ENCODE measurements around the gene SYNJ1. TPM values are rescaled to one million over a fixed set of nuclear protein-coding genes. Genes with fewer than 3 reads are reported as not detected.

SYNJ1 gene
- total and polyA plus RNA-seq, 10 of the 15 experiments (the other 5 are each of a cell fraction or from before 2014, with no cell fraction given) = 1.2 to 7.0 (median 3.5) TPM

DNA sequence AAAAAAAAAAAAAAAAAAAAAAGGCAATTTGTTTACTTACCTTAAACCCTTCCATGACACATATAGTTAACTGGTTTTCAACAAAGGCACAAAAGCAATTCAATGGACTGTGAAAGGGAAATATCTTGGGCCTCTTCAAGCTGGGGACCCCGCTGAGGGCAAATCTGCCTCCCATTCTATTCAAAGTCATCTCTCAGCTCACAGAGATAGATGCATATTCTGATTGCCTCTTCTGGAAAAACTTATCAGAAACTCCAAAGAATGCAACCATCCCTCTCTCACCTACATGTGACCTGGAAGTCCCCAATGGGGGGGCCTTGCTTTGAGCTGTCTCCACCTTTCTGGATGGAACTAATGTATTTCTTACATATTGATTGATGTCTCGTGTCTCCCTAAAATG is 12.1 kb upstream of the SYNJ1 start:
- in situ Hi-C loops (cut with MboI) = no loop called here
- H2AFZ ChIP-seq (ENCODE audit: control insufficient read depth, low read depth, low read length) = no peak overlapping the region
- no peak for ATAC-seq
- no peaks in the 10 kb centered on the region for H3K4me1 ChIP-seq (ENCODE audit: control insufficient read depth, insufficient read depth, low read length)
- TF ChIP-seq STAT1 (conservative IDR thresholded peaks at IDR 0.05) (no peak), ZNF384 (IDR thresholded peaks at IDR 0.05; ENCODE audit: borderline replicate concordance, low read depth, low read length) (no peak), ZNF622 (IDR thresholded peaks at IDR 0.05) (no peak), SUPT20H (IDR thresholded peaks at IDR 0.05; ENCODE audit: borderline replicate concordance, control insufficient read depth, low read depth, low read length) (no peak), KAT2A (conservative IDR thresholded peaks at IDR 0.05; ENCODE audit: control insufficient read depth, low read depth, low read length) (no peak), CBX5 (IDR thresholded peaks at IDR 0.05; ENCODE audit: low read depth) (no peak), TCF7 (IDR thresholded peaks at IDR 0.05; ENCODE audit: borderline replicate concordance) (no peak), NR2C2 (IDR thresholded peaks at IDR 0.05; ENCODE audit: borderline replicate concordance, control insufficient read depth, insufficient read length, low read depth) (no peak), HDAC2 (IDR thresholded peaks at IDR 0.05) (no peak), IKZF2 (IDR thresholded peaks at IDR 0.05) (no peak)
- TF ChIP-seq, protein P1, sequence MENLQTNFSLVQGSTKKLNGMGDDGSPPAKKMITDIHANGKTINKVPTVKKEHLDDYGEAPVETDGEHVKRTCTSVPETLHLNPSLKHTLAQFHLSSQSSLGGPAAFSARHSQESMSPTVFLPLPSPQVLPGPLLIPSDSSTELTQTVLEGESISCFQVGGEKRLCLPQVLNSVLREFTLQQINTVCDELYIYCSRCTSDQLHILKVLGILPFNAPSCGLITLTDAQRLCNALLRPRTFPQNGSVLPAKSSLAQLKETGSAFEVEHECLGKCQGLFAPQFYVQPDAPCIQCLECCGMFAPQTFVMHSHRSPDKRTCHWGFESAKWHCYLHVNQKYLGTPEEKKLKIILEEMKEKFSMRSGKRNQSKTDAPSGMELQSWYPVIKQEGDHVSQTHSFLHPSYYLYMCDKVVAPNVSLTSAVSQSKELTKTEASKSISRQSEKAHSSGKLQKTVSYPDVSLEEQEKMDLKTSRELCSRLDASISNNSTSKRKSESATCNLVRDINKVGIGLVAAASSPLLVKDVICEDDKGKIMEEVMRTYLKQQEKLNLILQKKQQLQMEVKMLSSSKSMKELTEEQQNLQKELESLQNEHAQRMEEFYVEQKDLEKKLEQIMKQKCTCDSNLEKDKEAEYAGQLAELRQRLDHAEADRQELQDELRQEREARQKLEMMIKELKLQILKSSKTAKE (IDR thresholded peaks at IDR 0.05; ENCODE audit: low read depth, poor library complexity, severe bottlenecking) = no peak
- TF ChIP-seq, protein P2, sequence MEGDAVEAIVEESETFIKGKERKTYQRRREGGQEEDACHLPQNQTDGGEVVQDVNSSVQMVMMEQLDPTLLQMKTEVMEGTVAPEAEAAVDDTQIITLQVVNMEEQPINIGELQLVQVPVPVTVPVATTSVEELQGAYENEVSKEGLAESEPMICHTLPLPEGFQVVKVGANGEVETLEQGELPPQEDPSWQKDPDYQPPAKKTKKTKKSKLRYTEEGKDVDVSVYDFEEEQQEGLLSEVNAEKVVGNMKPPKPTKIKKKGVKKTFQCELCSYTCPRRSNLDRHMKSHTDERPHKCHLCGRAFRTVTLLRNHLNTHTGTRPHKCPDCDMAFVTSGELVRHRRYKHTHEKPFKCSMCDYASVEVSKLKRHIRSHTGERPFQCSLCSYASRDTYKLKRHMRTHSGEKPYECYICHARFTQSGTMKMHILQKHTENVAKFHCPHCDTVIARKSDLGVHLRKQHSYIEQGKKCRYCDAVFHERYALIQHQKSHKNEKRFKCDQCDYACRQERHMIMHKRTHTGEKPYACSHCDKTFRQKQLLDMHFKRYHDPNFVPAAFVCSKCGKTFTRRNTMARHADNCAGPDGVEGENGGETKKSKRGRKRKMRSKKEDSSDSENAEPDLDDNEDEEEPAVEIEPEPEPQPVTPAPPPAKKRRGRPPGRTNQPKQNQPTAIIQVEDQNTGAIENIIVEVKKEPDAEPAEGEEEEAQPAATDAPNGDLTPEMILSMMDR (IDR thresholded peaks at IDR 0.05 in 2 of 3, conservative IDR thresholded peaks at IDR 0.05 in 1 of 3; ENCODE audit: control insufficient read depth in 2 of 3, extremely low read depth in 1 of 3, insufficient read depth in 1 of 3, low read depth in 3 of 3, low read length in 3 of 3) = no peak
- TF ChIP-seq, protein P3, sequence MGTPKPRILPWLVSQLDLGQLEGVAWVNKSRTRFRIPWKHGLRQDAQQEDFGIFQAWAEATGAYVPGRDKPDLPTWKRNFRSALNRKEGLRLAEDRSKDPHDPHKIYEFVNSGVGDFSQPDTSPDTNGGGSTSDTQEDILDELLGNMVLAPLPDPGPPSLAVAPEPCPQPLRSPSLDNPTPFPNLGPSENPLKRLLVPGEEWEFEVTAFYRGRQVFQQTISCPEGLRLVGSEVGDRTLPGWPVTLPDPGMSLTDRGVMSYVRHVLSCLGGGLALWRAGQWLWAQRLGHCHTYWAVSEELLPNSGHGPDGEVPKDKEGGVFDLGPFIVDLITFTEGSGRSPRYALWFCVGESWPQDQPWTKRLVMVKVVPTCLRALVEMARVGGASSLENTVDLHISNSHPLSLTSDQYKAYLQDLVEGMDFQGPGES (IDR thresholded peaks at IDR 0.05) = no peak
- TF ChIP-seq, protein P4, sequence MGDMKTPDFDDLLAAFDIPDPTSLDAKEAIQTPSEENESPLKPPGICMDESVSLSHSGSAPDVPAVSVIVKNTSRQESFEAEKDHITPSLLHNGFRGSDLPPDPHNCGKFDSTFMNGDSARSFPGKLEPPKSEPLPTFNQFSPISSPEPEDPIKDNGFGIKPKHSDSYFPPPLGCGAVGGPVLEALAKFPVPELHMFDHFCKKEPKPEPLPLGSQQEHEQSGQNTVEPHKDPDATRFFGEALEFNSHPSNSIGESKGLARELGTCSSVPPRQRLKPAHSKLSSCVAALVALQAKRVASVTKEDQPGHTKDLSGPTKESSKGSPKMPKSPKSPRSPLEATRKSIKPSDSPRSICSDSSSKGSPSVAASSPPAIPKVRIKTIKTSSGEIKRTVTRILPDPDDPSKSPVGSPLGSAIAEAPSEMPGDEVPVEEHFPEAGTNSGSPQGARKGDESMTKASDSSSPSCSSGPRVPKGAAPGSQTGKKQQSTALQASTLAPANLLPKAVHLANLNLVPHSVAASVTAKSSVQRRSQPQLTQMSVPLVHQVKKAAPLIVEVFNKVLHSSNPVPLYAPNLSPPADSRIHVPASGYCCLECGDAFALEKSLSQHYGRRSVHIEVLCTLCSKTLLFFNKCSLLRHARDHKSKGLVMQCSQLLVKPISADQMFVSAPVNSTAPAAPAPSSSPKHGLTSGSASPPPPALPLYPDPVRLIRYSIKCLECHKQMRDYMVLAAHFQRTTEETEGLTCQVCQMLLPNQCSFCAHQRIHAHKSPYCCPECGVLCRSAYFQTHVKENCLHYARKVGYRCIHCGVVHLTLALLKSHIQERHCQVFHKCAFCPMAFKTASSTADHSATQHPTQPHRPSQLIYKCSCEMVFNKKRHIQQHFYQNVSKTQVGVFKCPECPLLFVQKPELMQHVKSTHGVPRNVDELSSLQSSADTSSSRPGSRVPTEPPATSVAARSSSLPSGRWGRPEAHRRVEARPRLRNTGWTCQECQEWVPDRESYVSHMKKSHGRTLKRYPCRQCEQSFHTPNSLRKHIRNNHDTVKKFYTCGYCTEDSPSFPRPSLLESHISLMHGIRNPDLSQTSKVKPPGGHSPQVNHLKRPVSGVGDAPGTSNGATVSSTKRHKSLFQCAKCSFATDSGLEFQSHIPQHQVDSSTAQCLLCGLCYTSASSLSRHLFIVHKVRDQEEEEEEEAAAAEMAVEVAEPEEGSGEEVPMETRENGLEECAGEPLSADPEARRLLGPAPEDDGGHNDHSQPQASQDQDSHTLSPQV (IDR thresholded peaks at IDR 0.05) = no peak
- no peak overlapping the region for H3K4me3 ChIP-seq
- H4K20me1 ChIP-seq (ENCODE audit: control insufficient read depth, insufficient read depth) = no peaks in the 10 kb centered on the region
- BruUV-seq (replicated peaks) = no TSS peak
- ChIA-PET POLR2A (interaction anchor here (0.6 kb wide), 1 partner anchor 15 kb away, joined by 3 read pairs; no protein-coding TSS in a partner anchor), SMC1A (ENCODE audit: uncharacterized antibody, unreplicated experiment) (no interaction called here), RAD21 (ENCODE audit: unreplicated experiment) (interaction anchor here (0.6 kb wide), 1 partner anchor 740 kb away, joined by 3 read pairs; the partner anchor contains the start of gene TMEM50B), CTCF (no interaction called here)
- peaks cover 4 to 25% of the 10 kb centered on the region in 2 experiments for H3K36me3 ChIP-seq (ENCODE audit: control insufficient read depth in 2 of 2, insufficient read depth in 2 of 2, low read length in 1 of 2)
- FAIRE-seq = no peak
- no peak overlapping the region for H3K4me2 ChIP-seq (ENCODE audit: control insufficient read depth, insufficient read depth)
- WGBS (ENCODE audit: insufficient coverage, insufficient replicate concordance, low lambda C conversion rate, missing lambda C conversion rate) = 95% methylated on average over 2 of the region's 2 CpGs
- no peak overlapping the region for H3K27ac ChIP-seq (ENCODE audit: control insufficient read depth, insufficient read depth)
- no peaks in the 10 kb centered on the region for H3K79me2 ChIP-seq (ENCODE audit: control insufficient read depth, insufficient read depth, low read length)
- intact Hi-C loops (cut with micrococcal nuclease; ENCODE audit: unreplicated experiment) = loop anchor here (5.0 kb wide), 1 partner anchor 88 kb away; no protein-coding TSS in a partner anchor
- no peaks in the 10 kb centered on the region for H3K9me3 ChIP-seq (replicated peaks; ENCODE audit: control insufficient read depth, insufficient read depth, low read length)
- no peak for DNase-seq (ENCODE audit: low read depth, low spot score)
- no peaks in the 10 kb centered on the region for H3K27me3 ChIP-seq (replicated peaks in 1 of 2; ENCODE audit: control insufficient read depth in 2 of 2, insufficient read depth in 2 of 2, low read length in 1 of 2)
- H3K9ac ChIP-seq (ENCODE audit: control insufficient read depth, insufficient read depth, low read length) = no peak overlapping the region
